ENCODE data around the gene MAMDC4. TPM values are rescaled to one million over a fixed set of nuclear protein-coding genes. Genes with fewer than 3 reads are reported as not detected.

Gene MAMDC4
- total and polyA plus RNA-seq, 2 of the 13 experiments (the other 11 are each of a cell fraction or from before 2014, with no cell fraction given): 6.0 to 6.8 TPM

GRCh38 chr9:136882109-136882946 lies 30.2 kb downstream of the MAMDC4 start (continued):
- TF ChIP-seq ZNF687 (CRISPR knock-in tag; IDR thresholded peaks at IDR 0.05) (peak; percentile 90), RXRA (CRISPR knock-in tag; IDR thresholded peaks at IDR 0.05) (peak; percentile 84), ZNF780A (CRISPR knock-in tag; IDR thresholded peaks at IDR 0.05) (no peak), ZNF772 (CRISPR knock-in tag; IDR thresholded peaks at IDR 0.05) (peak; percentile 34; the same call in 1 of the 2 replicates), STAG1 (CRISPR knock-in tag; IDR thresholded peaks at IDR 0.05) (no peak), GFI1 (CRISPR knock-in tag; IDR thresholded peaks at IDR 0.05; ENCODE audit: borderline replicate concordance) (peak; percentile 89), ZNF101 (CRISPR knock-in tag; IDR thresholded peaks at IDR 0.05; ENCODE audit: borderline replicate concordance, low read depth) (no peak), ZNF556 (CRISPR knock-in tag; IDR thresholded peaks at IDR 0.05; ENCODE audit: borderline replicate concordance) (peak; percentile 61), NFATC3 (CRISPR knock-in tag; IDR thresholded peaks at IDR 0.05) (no peak), HNF4G (IDR thresholded peaks at IDR 0.05; ENCODE audit: borderline replicate concordance, low read depth, low read length) (no peak), HNF4G (CRISPR knock-in tag; IDR thresholded peaks at IDR 0.05; ENCODE audit: borderline replicate concordance, low read depth) (no peak), PHF5A (CRISPR knock-in tag; IDR thresholded peaks at IDR 0.05; ENCODE audit: low read depth, unreplicated experiment) (peak; percentile 57), GZF1 (CRISPR knock-in tag; IDR thresholded peaks at IDR 0.05) (no peak), ASH2L (IDR thresholded peaks at IDR 0.05; ENCODE audit: insufficient read length, low read depth, low read length) (no peak), FOXO1 (CRISPR knock-in tag; IDR thresholded peaks at IDR 0.05) (no peak; the same call in 1 of the 2 replicates), ATF4 (CRISPR knock-in tag; IDR thresholded peaks at IDR 0.05) (peak in 1 of 2 experiments; percentile 73; a peak in 2 of 4 replicates), E2F1 (CRISPR knock-in tag; IDR thresholded peaks at IDR 0.05) (no peak), EHMT2 (IDR thresholded peaks at IDR 0.05; ENCODE audit: borderline replicate concordance, low read depth, low read length) (no peak), ZNF577 (CRISPR knock-in tag; IDR thresholded peaks at IDR 0.05; ENCODE audit: borderline replicate concordance, low read depth) (no peak), ZNF768 (CRISPR knock-in tag; IDR thresholded peaks at IDR 0.05) (peak; percentile 12; the same call in 1 of the 2 replicates)
